Fibroblast of lung (primary cell): ENCODE data around the gene ZNF37A. TPM values are rescaled to one million over a fixed set of nuclear protein-coding genes. Genes with fewer than 3 reads are reported as not detected.

Experiments used
- DNase-seq, 2 donors: peaks; one replicate each; pipeline versions ENCODE4 v3.0.0 to v3.0.0-alpha.2; 2010; ENCODE audit warnings: low read depth in 2 of 2
- H2AFZ ChIP-seq: 2 replicates; pipeline ENCODE4 v1.5.1; 2012; ENCODE audit warnings: low read length, control low read depth, inconsistent platforms
- H3K27ac ChIP-seq: 2 replicates; pipeline ENCODE4 v1.5.1; 2011; ENCODE audit warnings: low read length, control low read depth; ENCODE audit not compliant: insufficient read depth
- H3K27me3 ChIP-seq: 2 replicates; pipeline ENCODE4 v1.5.1; 2011; ENCODE audit warnings: mild to moderate bottlenecking, low read length; ENCODE audit not compliant: control insufficient read depth, insufficient read depth
- H3K36me3 ChIP-seq: 2 replicates; pipeline ENCODE4 v1.5.1; 2011; ENCODE audit warnings: low read length; ENCODE audit not compliant: control insufficient read depth, insufficient read depth
- H3K4me1 ChIP-seq: 2 replicates; pipeline ENCODE4 v1.5.1; 2011; ENCODE audit warnings: low read length; ENCODE audit not compliant: control insufficient read depth, insufficient read depth; ENCODE audit errors: extremely low read depth
- H3K4me2 ChIP-seq: 2 replicates; pipeline ENCODE4 v1.5.1; 2011; ENCODE audit warnings: low read length, control low read depth; ENCODE audit not compliant: insufficient read depth; ENCODE audit errors: extremely low read depth
- H3K4me3 ChIP-seq, 4 experiments: fragments of 200-600 bp in 1 of 4; sonication (generic) in 1 of 4; replicated peaks in 1 of 4; 2 replicates each; pipeline ENCODE4 v1.5.1; 2011 to 2016; ENCODE audit warnings: low read length in 4 of 4, low read depth in 3 of 4, mild to moderate bottlenecking in 3 of 4, control low read depth in 2 of 4, inconsistent platforms in 1 of 4, mixed read lengths in 1 of 4; ENCODE audit not compliant: insufficient read depth in 1 of 4; ENCODE audit errors: control extremely low read depth in 1 of 4
- H3K79me2 ChIP-seq: 2 replicates; pipeline ENCODE4 v1.5.1; 2012; ENCODE audit warnings: mild to moderate bottlenecking, low read length, inconsistent platforms; ENCODE audit not compliant: control insufficient read depth, insufficient read depth
- H3K9ac ChIP-seq: 2 replicates; pipeline ENCODE4 v1.5.1; 2011; ENCODE audit warnings: mild to moderate bottlenecking, low read length, control low read depth; ENCODE audit not compliant: insufficient read depth
- H3K9me3 ChIP-seq: 2 replicates; pipeline ENCODE4 v1.5.1; 2012; ENCODE audit warnings: low read depth, low read length; ENCODE audit not compliant: control insufficient read depth, insufficient read depth
- H4K20me1 ChIP-seq: 2 replicates; pipeline ENCODE4 v1.5.1; 2011; ENCODE audit warnings: low read length; ENCODE audit not compliant: control insufficient read depth, insufficient read depth; ENCODE audit errors: extremely low read depth
- CTCF ChIP-seq, 2 donors: IDR thresholded peaks in 1 of 2; conservative IDR thresholded peaks in 1 of 2; 1 replicate in 1 of 2; 2 replicates in 1 of 2; pipeline ENCODE4 v1.5.1; 2011 to 2012; ENCODE audit warnings: low read length in 2 of 2, control low read depth in 1 of 2, inconsistent platforms in 1 of 2, low read depth in 1 of 2, mild to moderate bottlenecking in 1 of 2
- EZH2 ChIP-seq: IDR thresholded peaks from 2 replicates; pipeline ENCODE4 v1.5.1; 2012; ENCODE audit warnings: low read length, control low read depth, mild to moderate bottlenecking; ENCODE audit errors: missing control alignments
- polyA plus RNA-seq, 2 donors: library from polyadenylated mRNA; depleted of rRNA in 1 of 2; stranded (reverse) in 1 of 2; unstranded in 1 of 2; fragments of >200 nt; gene quantifications; 2 replicates each; pipeline ENCODE4 v1.2.1, GENCODE V29; 2011 to 2012; ENCODE audit warnings: missing spikeins in 1 of 2
- total RNA-seq: library from RNA; depleted of rRNA; stranded (reverse); fragments of >200 nt; gene quantifications from 2 replicates; pipeline ENCODE4 v1.2.1, GENCODE V29; 2014

Gene ZNF37A
- total and polyA plus RNA-seq, 2 donors (not counting 1 experiment from before 2014, with no cell fraction given) = 9.7 to 20.3 TPM

GRCh38 chr10:38163617-38164016, 69.5 kb downstream of the ZNF37A start:
- Histone ChIP-seq H3K9ac (no peak overlapping the region), H3K27ac (no peak overlapping the region), H3K9me3 (no peaks in the 10 kb centered on the region), H3K4me2 (no peak overlapping the region), H3K36me3 (no peaks in the 10 kb centered on the region), H3K4me1 (no peaks in the 10 kb centered on the region), H4K20me1 (no peaks in the 10 kb centered on the region), H2AFZ (no peak overlapping the region), H3K79me2 (no peaks in the 10 kb centered on the region), H3K4me3 (no peak overlapping the region), H3K27me3 (no peaks in the 10 kb centered on the region)
- no peak for TF ChIP-seq CTCF (conservative IDR thresholded peaks at IDR 0.05 in 1 of 2, IDR thresholded peaks at IDR 0.05 in 1 of 2; ENCODE audit: low read depth in 1 of 2, low read length in 2 of 2)
- no peak for TF ChIP-seq EZH2
- no peak for DNase-seq

- TF ChIP-seq CTCF (conservative IDR thresholded peaks at IDR 0.05 in 1 of 2, IDR thresholded peaks at IDR 0.05 in 1 of 2; ENCODE audit: low read depth in 1 of 2, low read length in 2 of 2) (no peak), EZH2 (no peak)
- H3K79me2 ChIP-seq = no peaks in the 10 kb centered on the region
- no peaks in the 10 kb centered on the region for H3K4me1 ChIP-seq
- H3K4me2 ChIP-seq = no peak overlapping the region
- no peak overlapping the region for H3K27ac ChIP-seq
- no peak overlapping the region for H3K4me3 ChIP-seq
- no peak overlapping the region for H3K9ac ChIP-seq
- H4K20me1 ChIP-seq = no peaks in the 10 kb centered on the region
- H3K27me3 ChIP-seq = no peaks in the 10 kb centered on the region
- no peak overlapping the region for H2AFZ ChIP-seq
- DNase-seq = no peak
- H3K36me3 ChIP-seq = no peaks in the 10 kb centered on the region
- H3K9me3 ChIP-seq = no peaks in the 10 kb centered on the region
These were observed 80.2 kb downstream of the ZNF37A start for GRCh38 chr10:38174336-38174735.

- Histone ChIP-seq H3K4me2 (no peak overlapping the region), H3K4me3 (no peak overlapping the region), H2AFZ (no peak overlapping the region), H3K27ac (no peak overlapping the region), H3K79me2 (no peaks in the 10 kb centered on the region), H3K9me3 (no peaks in the 10 kb centered on the region), H3K4me1 (no peaks in the 10 kb centered on the region), H3K9ac (no peak overlapping the region), H4K20me1 (no peaks in the 10 kb centered on the region), H3K27me3 (no peaks in the 10 kb centered on the region), H3K36me3 (no peaks in the 10 kb centered on the region)
- TF ChIP-seq EZH2 (no peak), CTCF (conservative IDR thresholded peaks at IDR 0.05 in 1 of 2, IDR thresholded peaks at IDR 0.05 in 1 of 2; ENCODE audit: low read depth in 1 of 2, low read length in 2 of 2) (no peak)
- no peak for DNase-seq
These were observed 90.3 kb downstream of the ZNF37A start for GRCh38 chr10:38184477-38184876.

Other genes starting within 250 kb of the ZNF37A start
- gene ZNF248, start 236.7 kb upstream of the ZNF37A start, total RNA-seq = 10.3 and 10.9 TPM in 2 replicates
- gene ZNF248, start 236.7 kb upstream of the ZNF37A start, polyA plus RNA-seq = 4.3 and 6.9 TPM in 2 replicates
- gene ZNF25, start 117.7 kb upstream of the ZNF37A start, total RNA-seq = 14.6 and 18.5 TPM in 2 replicates
- 6.0 and 12.0 TPM in 2 replicates for gene ZNF25, start 117.7 kb upstream of the ZNF37A start, polyA plus RNA-seq
- gene ZNF33A, start 83.7 kb upstream of the ZNF37A start, total RNA-seq = 11.6 and 11.8 TPM in 2 replicates
- 6.1 and 12.0 TPM in 2 replicates for gene ZNF33A, start 83.7 kb upstream of the ZNF37A start, polyA plus RNA-seq